ENCODE data around the gene GRID1.

GRCh38 chr10:86023336-86023735 lies 343.3 kb downstream of the GRID1 start:
- TF ChIP-seq CTCF (conservative IDR thresholded peaks at IDR 0.05) (no peak), EZH2 (IDR thresholded peaks at IDR 0.05; ENCODE audit: low read depth) (no peak)
